Activated CD4-positive, alpha-beta T cell treated with anti-CD3 and anti-CD28 coated beads, Interleukin-2, amount 50 U/mL, for 4 hours (primary cell): ENCODE measurements around the gene HINT1.
"Not testable (repeated sequence)": the region's sequence is repeated elsewhere in the genome, so short reads cannot be mapped to it uniquely, and the experiment has no call there.

Source experiments
- DNase-seq, 2 experiments: peaks; one replicate each; pipeline ENCODE4 v3.0.0-alpha.2; 2020

HINT1 gene

GRCh38 chr5:131170540-131171275 is 5.7 kb upstream of the HINT1 start, which contains the start of gene LYRM7:
TSS of gene LYRM7 (plus strand) at chr5:131170944. CDS start at chr5:131171021, 77 bp downstream.
- DNase-seq, result peak; percentile 91 to 94

DNA sequence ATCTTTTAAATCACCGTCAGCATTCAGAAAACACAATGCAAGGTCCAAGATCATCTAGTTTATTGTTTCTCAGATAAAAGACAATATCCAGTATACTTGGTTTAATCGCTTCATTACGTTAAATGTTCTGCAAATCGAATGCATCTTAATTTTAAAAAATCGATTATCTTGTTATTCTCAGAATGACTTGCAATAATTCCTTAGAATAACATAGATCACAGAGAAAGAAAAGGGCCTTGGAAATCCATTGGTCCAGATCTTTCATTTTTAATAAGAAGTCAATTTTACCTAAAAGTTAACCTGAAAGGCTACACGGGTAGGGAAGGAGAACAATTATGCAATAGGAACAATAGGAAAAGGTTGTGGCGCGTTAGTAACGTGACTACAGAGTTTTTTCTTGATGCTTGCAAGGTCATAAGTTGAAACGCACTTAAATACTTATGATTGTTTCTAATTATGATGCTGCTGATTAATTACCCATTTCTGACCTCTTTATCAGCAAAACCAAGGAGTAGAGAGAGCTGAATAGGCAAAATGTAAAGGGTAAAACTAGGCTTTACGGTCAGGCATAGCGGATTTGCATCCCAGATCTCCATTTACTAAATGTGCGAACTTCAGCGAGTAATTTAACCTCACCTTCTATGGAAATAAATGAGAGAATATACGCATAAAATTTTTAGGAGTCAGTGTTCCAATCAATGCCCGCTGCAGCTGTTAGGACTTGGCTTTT is 4.9 kb upstream of the HINT1 start:
- no peak for DNase-seq

DNA sequence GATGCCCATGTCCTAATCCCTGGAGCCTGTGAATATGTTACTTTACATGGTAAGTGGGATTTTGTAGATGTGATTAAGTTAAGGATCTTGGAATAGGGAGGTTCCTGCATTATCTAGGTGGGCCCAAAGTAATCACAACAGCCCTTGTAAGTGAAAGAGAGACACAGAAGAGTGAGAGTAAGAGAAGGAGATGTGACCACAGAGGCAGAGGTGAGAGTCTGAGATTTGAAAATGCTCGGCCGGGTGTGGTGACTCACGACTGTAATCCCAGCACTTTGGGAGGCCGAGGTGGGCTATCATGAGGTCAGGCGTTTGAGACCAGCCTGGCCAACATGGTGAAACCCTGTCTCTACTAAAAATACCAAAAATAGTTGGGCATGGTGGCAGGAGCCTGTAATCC is 2.6 kb upstream of the HINT1 start:
- DNase-seq, result no peak

DNA sequence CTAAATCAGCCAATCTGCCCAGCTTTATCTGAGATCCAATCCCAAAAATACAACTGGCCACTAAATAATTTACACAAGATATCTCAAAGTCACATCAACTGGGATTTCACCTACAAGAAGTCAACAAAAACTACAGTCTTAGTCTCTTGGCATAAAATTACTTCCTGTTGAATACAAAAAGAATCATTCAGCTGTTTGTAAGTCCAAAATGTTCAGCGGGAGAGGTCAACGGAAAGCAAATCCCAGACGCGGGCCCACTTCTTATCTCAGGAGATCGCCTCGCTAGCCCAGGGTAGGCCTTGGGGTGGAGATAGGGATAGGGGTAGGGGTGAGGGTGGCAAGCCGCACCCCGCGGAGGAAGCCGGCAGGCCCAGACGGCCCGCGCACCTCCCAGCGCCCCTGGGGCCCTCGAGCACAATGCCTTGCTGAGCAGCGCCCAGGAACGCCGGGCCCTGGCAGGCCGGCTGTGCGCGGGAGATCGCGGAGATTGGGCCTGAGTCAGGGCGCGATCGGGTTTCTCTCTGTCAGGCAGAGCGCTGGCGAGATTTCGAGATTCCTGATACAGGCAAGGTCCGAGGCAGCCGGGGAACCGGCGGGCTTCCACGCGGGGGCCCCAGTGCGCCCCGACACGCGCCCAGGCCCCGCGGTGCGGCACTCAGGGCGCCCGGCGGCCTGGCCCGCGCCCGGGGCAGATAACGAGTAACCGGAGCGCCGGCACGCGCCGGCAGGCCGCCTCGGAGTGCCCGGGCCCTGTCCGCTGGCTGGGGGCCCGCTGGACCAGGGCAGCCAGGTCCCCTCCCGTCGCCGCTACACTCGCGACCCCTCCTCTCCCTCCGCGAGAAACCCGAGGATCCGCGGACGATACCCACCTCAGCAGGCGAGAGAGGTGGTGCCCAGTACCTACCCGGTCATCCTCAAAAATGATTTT is 601 bp downstream of the HINT1 start:
- peak; percentile 57 to 66 for DNase-seq

- no peak for DNase-seq
These were observed 1.6 kb downstream of the HINT1 start for GRCh38 chr5:131163276-131164119.

- no peak for DNase-seq
These were observed 4.9 kb downstream of the HINT1 start for GRCh38 chr5:131160134-131160533.

- no peak for DNase-seq
These were observed 8.1 kb downstream of the HINT1 start for GRCh38 chr5:131156957-131157356.

DNA sequence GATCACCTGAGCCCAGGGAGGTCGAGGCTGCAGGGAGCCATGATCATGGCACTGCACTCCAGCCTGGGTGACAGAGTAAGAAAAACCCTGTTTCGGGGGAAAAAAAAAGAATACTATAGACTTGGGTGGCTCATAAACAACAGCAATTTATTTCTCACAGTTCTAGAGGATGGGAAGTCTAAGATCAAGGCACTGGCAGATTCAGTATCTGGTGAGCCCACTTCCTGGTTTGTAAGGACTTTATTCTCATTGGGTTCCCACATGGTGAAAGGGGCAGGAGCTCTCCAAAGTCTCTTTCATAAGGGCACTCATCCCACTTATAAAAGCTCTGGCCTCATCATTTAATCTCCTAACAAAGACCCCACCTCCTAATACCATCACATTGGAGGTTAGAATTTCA is 8.7 kb downstream of the HINT1 start:
- no peak for DNase-seq

- no peak for DNase-seq
These were observed 13.8 kb downstream of the HINT1 start for GRCh38 chr5:131151216-131151615.

GRCh38 chr5:131150408-131150807 is 14.6 kb downstream of the HINT1 start:
- DNase-seq, result no peak

GRCh38 chr5:131148835-131149234 is 16.2 kb downstream of the HINT1 start:
- no peak for DNase-seq

DNA sequence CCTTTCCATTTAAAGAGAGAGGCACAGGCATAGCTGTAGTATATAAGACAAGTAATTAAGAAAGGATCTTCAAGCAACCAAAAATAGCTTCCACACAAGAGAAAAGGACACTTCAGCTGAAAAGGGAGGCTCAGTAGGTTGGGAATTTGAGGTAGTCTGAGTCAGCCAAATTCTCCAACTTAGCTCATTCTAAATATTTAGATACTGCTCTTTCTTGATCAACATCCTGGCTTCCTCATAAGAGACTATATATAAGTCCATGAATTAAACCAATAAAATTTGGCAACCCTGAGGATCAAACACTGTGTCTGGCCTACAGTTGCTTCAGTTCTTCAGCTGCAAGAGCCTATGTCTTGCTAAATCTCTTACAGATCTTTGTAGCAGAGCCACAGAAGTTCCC is 17.8 kb downstream of the HINT1 start:
- DNase-seq, result no peak

DNA sequence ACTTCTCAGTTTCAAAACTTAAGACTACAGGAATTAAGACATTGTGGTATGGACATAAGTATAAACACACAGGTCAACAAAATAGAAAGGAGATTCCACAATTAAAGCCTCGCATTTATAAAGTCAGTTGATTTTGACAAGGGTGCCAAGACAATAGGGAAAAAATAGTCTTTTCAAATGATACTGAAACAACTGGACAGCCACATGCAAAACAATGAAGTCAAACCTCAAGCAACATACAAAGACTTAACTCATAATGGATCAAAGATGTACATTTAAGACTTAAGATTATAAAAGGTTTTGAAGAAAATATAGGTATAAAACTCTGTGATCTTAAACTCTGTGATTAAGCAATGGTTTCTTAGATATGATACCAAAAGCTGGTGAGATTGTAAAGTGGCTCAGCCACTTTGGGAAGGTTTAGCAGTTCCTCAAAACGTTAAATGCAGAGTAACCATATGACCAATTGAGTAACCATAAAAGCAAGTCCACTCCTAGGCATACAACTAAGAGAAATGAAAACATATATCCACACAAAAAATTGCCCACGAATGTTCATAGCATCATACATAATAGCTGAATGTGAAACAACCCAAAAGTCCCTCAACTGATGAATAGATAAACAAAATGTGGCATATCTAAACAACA is 22.0 kb downstream of the HINT1 start:
- no peak for DNase-seq

- no peak for DNase-seq
These were observed 25.7 kb downstream of the HINT1 start for GRCh38 chr5:131139321-131139720.

- DNase-seq, result peak in 1 of 2 experiments; percentile 7
These were observed 26.6 kb downstream of the HINT1 start for GRCh38 chr5:131138406-131138805.

DNA sequence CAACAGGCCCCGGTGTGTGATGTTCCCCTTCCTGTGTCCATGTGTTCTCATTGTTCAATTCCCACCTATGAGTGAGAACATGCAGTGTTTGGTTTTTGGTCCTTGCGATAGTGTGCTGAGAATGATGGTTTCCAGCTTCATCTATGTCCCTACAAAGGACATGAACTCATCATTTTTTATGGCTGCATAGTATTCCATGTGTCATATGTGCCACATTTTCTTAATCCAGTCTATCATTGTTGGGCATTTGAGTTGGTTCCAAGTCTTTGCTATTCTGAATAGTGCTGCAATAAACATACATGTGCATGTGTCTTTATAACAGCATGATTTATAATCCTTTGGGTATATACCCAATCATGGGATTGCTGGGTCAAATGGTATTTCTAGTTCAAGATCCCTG is 32.0 kb downstream of the HINT1 start:
- DNase-seq, result not testable (repeated sequence)

DNA sequence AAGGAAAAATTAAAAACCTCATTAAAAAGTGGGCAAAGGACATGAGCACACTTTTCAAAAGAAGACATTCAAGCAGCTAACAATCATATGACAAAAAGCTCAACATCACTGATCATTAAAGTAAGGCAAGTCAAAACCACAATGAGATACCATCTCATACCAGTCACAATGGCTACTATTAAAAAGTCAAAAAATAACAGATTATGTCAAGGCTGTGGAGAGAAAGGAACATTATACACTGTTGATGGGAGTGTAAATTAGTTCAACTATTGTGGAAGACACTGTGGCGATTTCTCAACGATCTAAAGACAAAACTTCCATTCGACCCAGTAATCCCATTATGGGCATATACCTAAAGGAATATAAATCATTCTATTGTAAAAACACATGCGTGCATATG is 35.8 kb downstream of the HINT1 start:
- no peak for DNase-seq

GRCh38 chr5:131127244-131127643 is 37.8 kb downstream of the HINT1 start:
- not testable (repeated sequence) for DNase-seq

- no peak for DNase-seq
These were observed 50.3 kb downstream of the HINT1 start for GRCh38 chr5:131114754-131115153.

GRCh38 chr5:131112424-131112823 is 52.6 kb downstream of the HINT1 start:
- DNase-seq, result no peak

DNA sequence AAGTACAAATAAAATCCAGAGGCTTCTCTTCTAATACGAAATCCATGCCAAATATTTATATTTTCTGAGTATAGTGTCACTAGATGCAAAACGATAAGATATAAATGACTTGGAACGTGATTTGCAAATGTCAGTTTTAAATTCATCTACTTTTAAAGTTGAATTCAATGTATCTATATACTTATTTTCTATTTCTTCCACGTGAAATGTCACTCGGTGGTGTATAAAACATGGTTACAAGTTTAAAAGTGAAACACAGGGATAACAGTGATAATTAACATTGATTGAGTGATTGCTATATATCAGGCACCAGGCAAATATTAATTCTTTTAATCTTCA is 54.8 kb downstream of the HINT1 start:
- DNase-seq, result no peak
